Duodenal mucosa (tissue), 2 donors: ENCODE results near the gene RAP1A.
"Not testable (repeated sequence)": the region's sequence is repeated elsewhere in the genome, so short reads cannot be mapped to it uniquely, and the experiment has no call there.

ENCODE experiments used
- H3K27ac ChIP-seq: one replicate; pipeline ENCODE4 v1.7.0; 2013; ENCODE audit warnings: low read depth, low read length
- H3K27me3 ChIP-seq, 2 donors: one replicate each; pipeline ENCODE4 v1.7.0; 2013; ENCODE audit warnings: low read length in 2 of 2, control low read depth in 1 of 2; ENCODE audit not compliant: insufficient read depth in 2 of 2, control insufficient read depth in 1 of 2
- H3K36me3 ChIP-seq, 2 donors: one replicate each; pipeline ENCODE4 v1.7.0; 2013; ENCODE audit warnings: low read length in 2 of 2, control low read depth in 1 of 2; ENCODE audit not compliant: insufficient read depth in 2 of 2, control insufficient read depth in 1 of 2
- H3K4me1 ChIP-seq, 2 donors: one replicate each; pipeline ENCODE4 v1.7.0; 2013; ENCODE audit warnings: low read length in 2 of 2, control low read depth in 1 of 2; ENCODE audit not compliant: insufficient read depth in 2 of 2, control insufficient read depth in 1 of 2
- H3K4me3 ChIP-seq, 2 donors: one replicate each; pipeline ENCODE4 v1.7.0; 2013; ENCODE audit warnings: low read length in 2 of 2, low read depth in 1 of 2
- H3K9ac ChIP-seq, 2 donors: one replicate each; pipeline ENCODE4 v1.7.0; 2013; ENCODE audit warnings: low read length in 2 of 2, low read depth in 1 of 2
- H3K9me3 ChIP-seq, 2 donors: one replicate each; pipeline ENCODE4 v1.7.0; 2013; ENCODE audit warnings: low read length in 2 of 2, control low read depth in 1 of 2; ENCODE audit not compliant: control insufficient read depth in 1 of 2

The RAP1A gene

GRCh38 chr1:111685293-111686153 is 65.9 kb downstream of the RAP1A start:
- H3K9me3 ChIP-seq, H3K4me3 ChIP-seq, H3K36me3 ChIP-seq, H3K4me1 ChIP-seq, H3K27me3 ChIP-seq, H3K27ac ChIP-seq, H3K9ac ChIP-seq: not testable (repeated sequence)

- Histone ChIP-seq H3K4me1 (no peaks in the 10 kb centered on the region), H3K36me3 (peaks cover 7 to 8% of the 10 kb centered on the region in 2 donors), H3K9me3 (no peaks in the 10 kb centered on the region), H3K27ac (no peak overlapping the region), H3K4me3 (no peak overlapping the region), H3K27me3 (no peaks in the 10 kb centered on the region), H3K9ac (no peak overlapping the region)
Observed at GRCh38 chr1:111690306-111690617, 70.7 kb downstream of the RAP1A start.

GRCh38 chr1:111691886-111692285 is 72.3 kb downstream of the RAP1A start:
- Histone ChIP-seq H3K4me1 (no peaks in the 10 kb centered on the region), H3K27ac (no peak overlapping the region), H3K4me3 (no peak overlapping the region), H3K9ac (no peak overlapping the region), H3K27me3 (no peaks in the 10 kb centered on the region), H3K36me3 (peaks cover 7 to 12% of the 10 kb centered on the region in 2 donors), H3K9me3 (no peaks in the 10 kb centered on the region)

- no peaks in the 10 kb centered on the region for H3K27me3 ChIP-seq
- H3K9me3 ChIP-seq, result no peaks in the 10 kb centered on the region
- no peaks in the 10 kb centered on the region for H3K4me1 ChIP-seq
- no peak overlapping the region for H3K4me3 ChIP-seq
- H3K36me3 ChIP-seq, result peaks cover 25 to 42% of the 10 kb centered on the region in 2 donors
- H3K9ac ChIP-seq, result no peak overlapping the region
- H3K27ac ChIP-seq, result no peak overlapping the region
Observed at GRCh38 chr1:111695801-111696200, 76.2 kb downstream of the RAP1A start.

- Histone ChIP-seq H3K9me3 (no peaks in the 10 kb centered on the region), H3K9ac (no peak overlapping the region), H3K27me3 (no peaks in the 10 kb centered on the region), H3K27ac (no peak overlapping the region), H3K4me1 (no peaks in the 10 kb centered on the region), H3K36me3 (peaks cover 29 to 45% of the 10 kb centered on the region in 2 donors), H3K4me3 (no peak overlapping the region)
Observed at GRCh38 chr1:111696330-111696729, 76.7 kb downstream of the RAP1A start.

GRCh38 chr1:111699268-111699667 is 79.7 kb downstream of the RAP1A start:
- no peak overlapping the region for H3K27ac ChIP-seq
- no peaks in the 10 kb centered on the region for H3K27me3 ChIP-seq
- H3K36me3 ChIP-seq, result peaks cover 24 to 56% of the 10 kb centered on the region in 2 donors
- no peaks in the 10 kb centered on the region for H3K9me3 ChIP-seq
- H3K9ac ChIP-seq, result no peak overlapping the region
- H3K4me1 ChIP-seq, result no peaks in the 10 kb centered on the region
- H3K4me3 ChIP-seq, result no peak overlapping the region

- H3K4me1 ChIP-seq, result no peaks in the 10 kb centered on the region
- H3K4me3 ChIP-seq, result no peak overlapping the region
- H3K27ac ChIP-seq, result no peak overlapping the region
- peaks cover 28 to 69% of the 10 kb centered on the region in 2 donors for H3K36me3 ChIP-seq
- no peaks in the 10 kb centered on the region for H3K9me3 ChIP-seq
- H3K27me3 ChIP-seq, result no peaks in the 10 kb centered on the region
- H3K9ac ChIP-seq, result no peak overlapping the region
Observed at GRCh38 chr1:111702504-111703050, 83.0 kb downstream of the RAP1A start.

GRCh38 chr1:111704240-111704639 is 84.7 kb downstream of the RAP1A start:
- H3K36me3 ChIP-seq, result peaks cover 24 to 72% of the 10 kb centered on the region in 2 donors
- H3K9ac ChIP-seq, result no peak overlapping the region
- H3K9me3 ChIP-seq, result no peaks in the 10 kb centered on the region
- no peaks in the 10 kb centered on the region for H3K27me3 ChIP-seq
- H3K4me1 ChIP-seq, result no peaks in the 10 kb centered on the region
- H3K4me3 ChIP-seq, result no peak overlapping the region
- H3K27ac ChIP-seq, result no peak overlapping the region

- H3K9me3 ChIP-seq, result no peaks in the 10 kb centered on the region
- no peak overlapping the region for H3K27ac ChIP-seq
- H3K27me3 ChIP-seq, result no peaks in the 10 kb centered on the region
- no peaks in the 10 kb centered on the region for H3K4me1 ChIP-seq
- H3K36me3 ChIP-seq, result peaks cover 24 to 71% of the 10 kb centered on the region in 2 donors
- H3K4me3 ChIP-seq, result no peak overlapping the region
- no peak overlapping the region for H3K9ac ChIP-seq
Observed at GRCh38 chr1:111704776-111705175, 85.2 kb downstream of the RAP1A start.

- H3K4me3 ChIP-seq, result no peak overlapping the region
- H3K27ac ChIP-seq, result no peak overlapping the region
- H3K9ac ChIP-seq, result no peak overlapping the region
- H3K4me1 ChIP-seq, result no peaks in the 10 kb centered on the region
- no peaks in the 10 kb centered on the region for H3K9me3 ChIP-seq
- H3K36me3 ChIP-seq, result peaks cover 15 to 69% of the 10 kb centered on the region in 2 donors
- no peaks in the 10 kb centered on the region for H3K27me3 ChIP-seq
Observed at GRCh38 chr1:111705841-111706240, 86.3 kb downstream of the RAP1A start.
